GM12801 (cell line): ENCODE results near the gene LSR.

Experiments used
- TF ChIP-seq, protein P1 (sequence below): IDR thresholded peaks from one replicate; pipeline ENCODE4 v1.5.1; 2011; ENCODE audit warnings: control low read depth; ENCODE audit not compliant: insufficient read length; ENCODE audit errors: extremely low read depth

LSR gene

DNA sequence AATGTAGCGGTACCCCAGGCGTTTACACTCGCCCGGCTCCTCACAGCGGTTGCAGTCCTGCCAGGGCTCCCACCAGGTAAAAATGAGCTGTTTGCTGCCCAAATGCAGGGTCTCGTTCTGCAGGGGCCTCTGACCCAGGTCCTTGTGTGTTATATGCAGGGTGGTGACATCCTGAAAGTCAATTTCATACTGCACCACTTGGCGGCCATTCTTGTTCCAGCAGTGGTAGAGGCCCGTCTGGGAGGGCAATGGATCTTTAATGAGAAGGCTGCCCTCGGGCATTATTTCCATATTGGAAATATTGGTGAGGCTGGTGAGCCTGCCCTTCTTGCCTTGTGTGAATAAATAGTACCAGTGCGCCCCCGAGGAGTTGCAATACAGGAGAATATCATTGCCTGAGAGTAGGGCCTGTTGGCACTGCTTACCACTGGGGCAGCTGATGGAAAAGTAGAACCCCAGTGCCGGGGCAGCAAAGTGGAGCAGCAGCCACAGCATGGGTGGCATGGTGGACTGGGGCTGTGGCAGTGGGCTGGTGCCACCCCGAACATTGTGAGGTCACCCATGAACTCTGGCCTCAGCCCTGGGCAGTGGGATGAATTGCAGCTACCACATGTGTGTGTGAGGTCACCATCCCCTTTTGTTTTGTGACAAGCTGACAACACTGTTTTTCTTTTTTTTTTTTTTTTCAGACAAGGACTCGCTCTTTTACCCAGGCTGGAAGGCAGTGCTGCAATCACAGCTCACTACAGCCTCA is 20.4 kb upstream of the LSR start, which contains the start of gene FAM187B:
Gene FAM187B, minus strand, starts transcription at position 563 of the 754 bp plus-strand sequence. Its CDS starts 59 bp downstream, at position 504.
- TF ChIP-seq, protein P1, sequence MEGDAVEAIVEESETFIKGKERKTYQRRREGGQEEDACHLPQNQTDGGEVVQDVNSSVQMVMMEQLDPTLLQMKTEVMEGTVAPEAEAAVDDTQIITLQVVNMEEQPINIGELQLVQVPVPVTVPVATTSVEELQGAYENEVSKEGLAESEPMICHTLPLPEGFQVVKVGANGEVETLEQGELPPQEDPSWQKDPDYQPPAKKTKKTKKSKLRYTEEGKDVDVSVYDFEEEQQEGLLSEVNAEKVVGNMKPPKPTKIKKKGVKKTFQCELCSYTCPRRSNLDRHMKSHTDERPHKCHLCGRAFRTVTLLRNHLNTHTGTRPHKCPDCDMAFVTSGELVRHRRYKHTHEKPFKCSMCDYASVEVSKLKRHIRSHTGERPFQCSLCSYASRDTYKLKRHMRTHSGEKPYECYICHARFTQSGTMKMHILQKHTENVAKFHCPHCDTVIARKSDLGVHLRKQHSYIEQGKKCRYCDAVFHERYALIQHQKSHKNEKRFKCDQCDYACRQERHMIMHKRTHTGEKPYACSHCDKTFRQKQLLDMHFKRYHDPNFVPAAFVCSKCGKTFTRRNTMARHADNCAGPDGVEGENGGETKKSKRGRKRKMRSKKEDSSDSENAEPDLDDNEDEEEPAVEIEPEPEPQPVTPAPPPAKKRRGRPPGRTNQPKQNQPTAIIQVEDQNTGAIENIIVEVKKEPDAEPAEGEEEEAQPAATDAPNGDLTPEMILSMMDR = no peak

DNA sequence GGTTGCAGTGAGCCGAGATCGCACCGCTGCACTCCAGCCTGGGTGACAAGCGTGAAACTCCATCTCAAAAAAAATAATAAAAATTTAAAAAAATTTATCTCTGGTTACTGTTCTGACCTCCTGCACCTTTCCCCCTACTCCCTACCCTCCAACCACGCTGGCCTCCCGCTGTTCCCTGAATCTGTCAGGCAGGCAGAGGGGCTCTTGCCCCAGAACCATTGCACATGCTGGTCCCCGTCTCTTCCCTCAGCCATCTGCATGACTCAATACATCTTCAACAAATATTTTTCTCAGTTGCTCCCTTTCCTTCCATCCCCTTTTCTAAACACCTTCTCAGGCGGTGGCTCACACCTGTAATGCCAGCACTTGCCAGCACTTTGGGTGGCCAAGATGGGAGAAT is 19.2 kb upstream of the LSR start:
- TF ChIP-seq, protein P1 = no peak

DNA sequence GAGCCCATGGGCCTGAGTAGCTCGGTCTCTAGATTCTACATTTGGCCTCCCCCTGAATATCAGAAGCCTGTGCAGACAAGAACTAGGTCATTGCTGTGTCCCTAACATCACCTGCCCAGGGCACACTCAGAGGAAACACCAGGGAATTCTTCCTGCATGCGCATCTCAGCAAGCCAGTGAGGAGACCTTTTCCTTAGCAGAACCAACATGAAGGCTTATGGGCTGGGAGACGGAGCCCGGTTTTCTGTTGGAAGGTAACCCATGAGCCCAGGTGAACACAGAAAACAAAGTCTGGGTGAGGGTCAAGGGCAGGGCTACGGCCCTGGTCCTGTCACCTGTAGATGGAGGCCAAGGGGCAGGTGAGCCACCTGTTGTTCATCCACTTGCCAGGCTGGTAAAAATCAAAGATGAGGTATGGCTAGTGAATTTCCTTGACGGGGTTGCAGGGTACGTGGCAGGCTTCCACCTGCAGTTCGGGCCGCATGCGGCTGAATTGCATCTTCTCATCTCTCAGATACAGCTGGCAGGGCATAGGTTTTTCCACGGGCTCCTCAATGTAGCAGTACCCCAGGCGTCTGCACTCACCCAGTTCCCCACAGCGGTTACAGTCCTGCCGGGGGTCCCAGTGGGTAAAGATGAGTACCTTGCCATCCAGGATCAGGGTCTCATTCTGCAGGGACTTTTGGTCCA is 16.7 kb upstream of the LSR start:
- TF ChIP-seq, protein P1 = no peak

DNA sequence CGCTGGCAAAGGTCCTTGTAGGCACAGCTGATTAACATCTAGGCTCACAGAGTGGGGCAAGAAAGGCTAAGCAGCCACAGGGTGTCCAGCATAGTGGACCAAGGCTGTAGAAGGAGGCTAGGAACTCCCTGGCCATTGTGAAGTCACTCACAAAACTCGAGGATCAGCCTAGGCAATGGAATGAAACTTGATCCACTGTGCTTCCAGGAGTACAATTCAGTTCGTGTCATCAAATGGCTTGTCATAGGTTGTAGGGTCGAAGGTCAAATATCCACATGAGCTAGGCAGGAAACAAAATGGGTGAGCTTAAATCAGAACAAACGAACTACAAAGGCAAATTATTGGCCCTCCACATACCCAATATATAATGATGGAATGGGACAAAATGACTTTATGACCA is 15.9 kb upstream of the LSR start:
- TF ChIP-seq, protein P1 = no peak

DNA sequence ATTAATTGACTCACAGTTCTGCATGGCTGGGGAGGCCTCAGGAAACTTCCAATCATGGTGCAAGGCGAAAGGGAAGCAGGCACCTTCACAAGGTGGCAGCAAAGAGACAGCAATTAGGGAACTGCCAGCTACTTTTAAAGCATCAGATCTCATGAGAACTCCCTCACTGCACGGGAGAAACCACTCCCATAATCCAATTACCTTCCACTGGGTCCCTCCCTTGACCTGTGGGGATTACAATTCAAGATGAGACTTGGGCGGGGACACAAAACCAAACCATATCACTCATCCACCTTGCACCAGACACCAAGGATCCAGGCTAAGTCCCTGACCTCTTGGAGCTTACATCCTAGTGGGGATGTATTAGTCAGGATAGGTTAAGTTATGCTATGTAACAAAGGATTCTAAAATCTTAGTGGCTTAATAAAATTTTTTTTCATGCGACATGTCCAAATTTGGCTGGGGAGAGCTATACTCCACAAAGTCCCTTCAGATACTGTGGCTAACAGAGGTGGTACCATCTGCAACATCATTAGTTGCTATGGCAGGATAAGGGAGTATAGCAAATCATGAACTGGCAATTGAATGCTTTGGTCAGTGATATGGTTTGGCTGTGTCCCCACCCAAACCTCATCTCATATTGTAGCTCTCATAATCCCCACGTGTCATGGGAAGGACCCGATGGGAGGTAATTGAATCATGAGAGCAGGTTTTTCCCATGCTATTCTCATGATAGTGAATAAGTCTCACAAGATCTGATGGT is 12.0 kb upstream of the LSR start:
- TF ChIP-seq, protein P1 = no peak

DNA sequence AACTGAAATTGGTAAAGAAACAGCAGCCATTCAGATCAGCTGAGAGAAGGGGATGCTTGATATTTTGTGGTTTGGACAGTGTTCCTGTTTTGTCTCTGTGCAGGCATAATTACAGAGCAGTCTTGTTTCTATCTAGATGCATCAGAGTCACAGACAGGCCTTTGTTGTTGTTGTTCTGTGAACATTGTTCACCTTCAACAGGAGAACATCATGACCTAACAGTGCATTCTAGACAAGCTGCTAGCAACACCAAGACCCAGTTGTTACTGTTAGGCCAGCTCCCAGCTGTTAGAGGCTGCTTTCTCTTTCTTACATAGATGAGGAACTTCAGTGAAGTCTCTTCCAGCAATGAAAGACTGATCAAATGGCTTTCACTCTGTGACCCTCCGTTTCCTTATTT is 8.5 kb upstream of the LSR start:
- TF ChIP-seq, protein P1 = no peak

DNA sequence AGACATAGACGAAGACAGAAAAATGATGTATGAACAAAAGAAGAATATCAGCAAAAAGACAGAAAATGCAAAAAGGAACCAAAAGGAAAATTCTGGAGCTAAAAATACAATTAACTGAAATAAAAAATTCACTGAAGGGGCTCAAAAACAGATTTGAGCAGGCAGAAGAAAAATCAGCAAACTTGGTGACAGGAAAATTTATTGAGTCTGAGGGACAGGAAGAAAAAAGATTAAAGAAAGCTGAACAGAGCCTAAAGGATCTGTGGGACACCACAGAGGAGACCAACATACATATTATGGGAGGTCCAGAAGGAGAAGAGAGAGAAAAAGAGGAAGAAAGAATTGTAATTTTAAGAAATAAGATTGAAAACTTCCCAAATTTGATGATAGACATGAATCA is 7.4 kb upstream of the LSR start:
- TF ChIP-seq, protein P1 = no peak
